Measurements from ENCODE around the gene C5orf63.
"Not testable (repeated sequence)": the region's sequence is repeated elsewhere in the genome, so short reads cannot be mapped to it uniquely, and the experiment has no call there.

Gene C5orf63

GRCh38 chr5:127031147-127031862 lies 42.0 kb downstream of the C5orf63 start:
- no peak for DNase-seq (ENCODE audit: low spot score)

GRCh38 chr5:127030259-127031146 lies 42.8 kb downstream of the C5orf63 start, which contains the start of gene MARCHF3:
Gene MARCHF3 (minus strand): TSS chr5:127030558. CDS start chr5:126918171, 112,387 bp downstream.
- peak; percentile 93 for DNase-seq (ENCODE audit: low spot score)

- DNase-seq (ENCODE audit: low spot score): no peak
Observed at GRCh38 chr5:127029581-127030258, 43.6 kb downstream of the C5orf63 start.

- no peak for DNase-seq (ENCODE audit: low spot score)
Observed at GRCh38 chr5:127028822-127029457, 44.4 kb downstream of the C5orf63 start.

GRCh38 chr5:127027539-127027938 lies 45.8 kb downstream of the C5orf63 start:
- no peak for DNase-seq (ENCODE audit: low spot score)

GRCh38 chr5:127026166-127026565 lies 47.1 kb downstream of the C5orf63 start:
- no peak for DNase-seq (ENCODE audit: low spot score)

- no peak for DNase-seq (ENCODE audit: low spot score)
Observed at GRCh38 chr5:127025467-127025866, 47.8 kb downstream of the C5orf63 start.

GRCh38 chr5:127024821-127025220 lies 48.5 kb downstream of the C5orf63 start:
- DNase-seq (ENCODE audit: low spot score): no peak

GRCh38 chr5:127023552-127024191 lies 49.6 kb downstream of the C5orf63 start:
- DNase-seq (ENCODE audit: low spot score): not testable (repeated sequence)

GRCh38 chr5:127022846-127023245 lies 50.5 kb downstream of the C5orf63 start:
- no peak for DNase-seq (ENCODE audit: low spot score)

GRCh38 chr5:127019928-127020327 lies 53.4 kb downstream of the C5orf63 start:
- no peak for DNase-seq (ENCODE audit: low spot score)

GRCh38 chr5:127016722-127017121 lies 56.6 kb downstream of the C5orf63 start:
- DNase-seq (ENCODE audit: low spot score): not testable (repeated sequence)

- DNase-seq (ENCODE audit: low spot score): no peak
Observed at GRCh38 chr5:127015716-127016115, 57.6 kb downstream of the C5orf63 start.

GRCh38 chr5:127014573-127014972 lies 58.7 kb downstream of the C5orf63 start:
- no peak for DNase-seq (ENCODE audit: low spot score)

GRCh38 chr5:127013407-127013806 lies 59.9 kb downstream of the C5orf63 start:
- no peak for DNase-seq (ENCODE audit: low spot score)

- no peak for DNase-seq (ENCODE audit: low spot score)
Observed at GRCh38 chr5:127012916-127013315, 60.4 kb downstream of the C5orf63 start.

- DNase-seq (ENCODE audit: low spot score): no peak
Observed at GRCh38 chr5:127011961-127012644, 61.2 kb downstream of the C5orf63 start.

- no peak for DNase-seq (ENCODE audit: low spot score)
Observed at GRCh38 chr5:127011153-127011552, 62.1 kb downstream of the C5orf63 start.

GRCh38 chr5:127010362-127010761 lies 62.9 kb downstream of the C5orf63 start:
- DNase-seq (ENCODE audit: low spot score): no peak

GRCh38 chr5:127009784-127010183 lies 63.5 kb downstream of the C5orf63 start:
- DNase-seq (ENCODE audit: low spot score): no peak

Measured in putamen (tissue), 1 donor.